Heart left ventricle (tissue), 13 donors: Measurements from ENCODE around the gene CD177.
"Not testable (repeated sequence)": the region's sequence is repeated elsewhere in the genome, so short reads cannot be mapped to it uniquely, and the experiment has no call there.

Experiments
- POLR2A ChIP-seq, 2 donors: fragments of 450-650 bp; IDR thresholded peaks; one replicate each; pipeline ENCODE4 v1.6.1; 2017; ENCODE audit warnings: antibody characterized with exemption in 2 of 2, mild to moderate bottlenecking in 2 of 2, moderate library complexity in 2 of 2
- TF ChIP-seq, protein P1 (sequence below), 12 donors: fragments of 200-600 bp; sonication (generic) in 4 of 12; IDR thresholded peaks; one replicate each; pipeline versions ENCODE4 v1.5.0 to v1.8.0; 2018 to 2022; ENCODE audit warnings: antibody characterized with exemption in 12 of 12, mild to moderate bottlenecking in 5 of 12
- donor health status: ischemic (EF 13 %, LVEDD 7.1; RV severe dilation, severe dysfunction).
- donor health status: DM: no; HTN: yes; CAD: no.
- donor health status: DM: no; HTN: no; CAD: no.
- donor health status: ischemic (EF 25% LVEDD 6.9; RV normal size, moderate dysfunction).
- donor health status: ischemic (EF 25% LVEDD 5.7; RV mildly dilated, moderate dysfunction).
- donor health status: ischemic (EF 35%, LVEDD 5.7; RV mildly dilated, moderate dysfunction).
- donor health status: nonischemic (EF 11% LVEDD 7.7; RV severe dilation, severe dysfunction).
- donor health status: DM: yes; HTN: yes; CAD: no.
- donor health status: PGD.
- donor health status: ischemic (EF 29% LVEDD 5.4; RV normal size, mild dysfunction).
- donor health status: nonischemic (EF 23%, LVEDD 6.1; RV moderate dilation, normal function).

DNA sequence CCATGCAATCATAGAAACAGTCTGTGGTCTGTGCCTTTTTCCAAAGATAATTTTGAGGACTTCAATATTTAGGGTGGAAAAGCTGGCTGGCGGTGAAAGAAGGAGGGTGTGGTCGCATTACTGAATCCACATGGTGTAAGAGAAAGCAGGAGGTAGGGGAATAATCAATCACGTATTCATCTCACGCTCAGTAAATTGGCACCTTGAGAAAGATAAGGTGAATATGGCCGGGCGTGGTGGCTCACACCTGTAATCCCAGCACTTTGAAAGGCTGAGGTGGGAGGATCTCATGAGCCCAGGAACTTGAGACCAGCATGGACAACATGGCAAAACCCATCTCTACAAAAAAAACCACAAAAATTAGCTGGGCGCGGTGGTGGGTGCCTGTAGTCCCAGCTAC is 3.7 kb upstream of the CD177 start:
- TF ChIP-seq, protein P1, sequence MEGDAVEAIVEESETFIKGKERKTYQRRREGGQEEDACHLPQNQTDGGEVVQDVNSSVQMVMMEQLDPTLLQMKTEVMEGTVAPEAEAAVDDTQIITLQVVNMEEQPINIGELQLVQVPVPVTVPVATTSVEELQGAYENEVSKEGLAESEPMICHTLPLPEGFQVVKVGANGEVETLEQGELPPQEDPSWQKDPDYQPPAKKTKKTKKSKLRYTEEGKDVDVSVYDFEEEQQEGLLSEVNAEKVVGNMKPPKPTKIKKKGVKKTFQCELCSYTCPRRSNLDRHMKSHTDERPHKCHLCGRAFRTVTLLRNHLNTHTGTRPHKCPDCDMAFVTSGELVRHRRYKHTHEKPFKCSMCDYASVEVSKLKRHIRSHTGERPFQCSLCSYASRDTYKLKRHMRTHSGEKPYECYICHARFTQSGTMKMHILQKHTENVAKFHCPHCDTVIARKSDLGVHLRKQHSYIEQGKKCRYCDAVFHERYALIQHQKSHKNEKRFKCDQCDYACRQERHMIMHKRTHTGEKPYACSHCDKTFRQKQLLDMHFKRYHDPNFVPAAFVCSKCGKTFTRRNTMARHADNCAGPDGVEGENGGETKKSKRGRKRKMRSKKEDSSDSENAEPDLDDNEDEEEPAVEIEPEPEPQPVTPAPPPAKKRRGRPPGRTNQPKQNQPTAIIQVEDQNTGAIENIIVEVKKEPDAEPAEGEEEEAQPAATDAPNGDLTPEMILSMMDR (IDR thresholded peaks at IDR 0.05): not testable (repeated sequence)
- not testable (repeated sequence) for TF ChIP-seq POLR2A (IDR thresholded peaks at IDR 0.05)
